ENCODE results near the gene ZNF563.
"Not testable (repeated sequence)": the region's sequence is repeated elsewhere in the genome, so short reads cannot be mapped to it uniquely, and the experiment has no call there.

ZNF563 gene

DNA sequence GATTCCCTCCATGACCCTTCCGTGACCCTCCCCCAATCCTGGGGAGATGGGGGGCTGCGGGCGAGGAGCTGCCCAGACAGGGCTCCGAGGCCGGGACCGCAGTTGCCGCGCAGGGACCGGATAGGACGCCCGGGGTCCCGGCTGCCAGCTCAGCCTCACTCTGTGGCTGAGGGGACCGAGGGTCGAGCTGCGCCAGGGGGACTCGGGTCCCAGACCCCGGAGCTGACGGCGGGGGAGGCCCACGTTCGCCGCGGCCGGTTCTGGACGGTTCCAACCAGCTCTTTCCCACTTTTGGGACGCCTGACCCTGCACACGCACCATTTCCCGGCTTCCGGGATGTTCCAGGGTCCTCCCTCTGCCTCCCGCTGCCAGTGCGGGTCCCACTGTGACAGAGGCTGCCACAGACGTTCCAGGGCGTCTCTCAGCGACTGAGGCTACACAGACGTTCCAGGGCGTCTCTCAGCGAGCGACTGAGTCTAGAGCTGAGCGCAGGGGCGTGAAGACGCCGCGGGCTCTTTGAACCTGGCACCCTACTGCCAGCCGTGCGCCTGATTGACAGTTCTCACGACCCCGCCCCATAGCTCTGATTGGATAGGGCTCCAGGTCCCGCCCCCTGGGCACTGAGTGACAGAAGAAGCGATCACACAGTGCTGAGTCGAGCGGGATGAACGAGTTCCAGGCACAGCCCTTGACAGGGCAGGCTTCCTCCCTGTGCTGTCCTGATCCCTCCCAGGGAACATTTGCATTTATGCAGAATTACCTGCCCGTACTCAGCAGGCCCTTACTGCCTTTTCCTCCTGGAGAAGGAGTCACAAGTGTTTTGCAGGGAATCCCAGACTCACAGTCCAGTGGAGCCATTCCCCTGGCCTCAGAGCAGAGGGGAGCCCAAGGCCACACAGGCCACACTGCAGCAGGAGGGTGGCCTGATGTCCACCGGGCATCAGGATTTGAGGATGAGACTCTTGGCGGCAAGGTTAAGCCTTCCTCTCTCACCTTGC, at the start of gene ZNF563:
ZNF563 (minus strand) TSS at position 472 of the 998 bp plus-strand sequence; CDS start at position 321, 151 bp downstream.
- peak within 1 kb of the TSS; percentile 91 for H3K27ac ChIP-seq (ENCODE audit: low read depth, low read length)
- peak within 1 kb of the TSS; percentile 95 for H3K4me3 ChIP-seq (ENCODE audit: low read length)
- no peaks in the 10 kb centered on the region for H3K36me3 ChIP-seq (ENCODE audit: control insufficient read depth, insufficient read depth, low read length)
- H3K27me3 ChIP-seq (ENCODE audit: control insufficient read depth, insufficient read depth, low read length), result no peaks in the 10 kb centered on the region
- peak within 1 kb of the TSS; percentile 84 for H3K9ac ChIP-seq (ENCODE audit: low read length)
- H3K4me1 ChIP-seq (ENCODE audit: control insufficient read depth, insufficient read depth, low read length), result peaks cover 6% of the 10 kb centered on the region

DNA sequence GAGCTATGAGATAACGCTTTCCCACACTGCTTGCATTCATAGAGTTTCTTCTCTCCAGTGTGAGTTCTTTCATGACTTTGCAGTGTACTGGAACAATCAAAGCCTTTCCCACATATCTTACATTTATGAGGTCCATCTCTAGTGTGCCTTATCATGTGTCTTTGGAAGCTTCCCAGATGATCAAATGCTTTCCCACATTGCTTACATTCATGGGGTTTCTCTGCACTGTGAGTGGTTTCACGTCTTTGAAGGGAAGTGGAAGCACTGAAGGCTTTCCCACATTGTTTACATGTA, 47.0 kb upstream of the ZNF563 start:
- Histone ChIP-seq H3K4me1 (ENCODE audit: control insufficient read depth, insufficient read depth, low read length) (no peaks in the 10 kb centered on the region), H3K36me3 (ENCODE audit: control insufficient read depth, insufficient read depth, low read length) (peaks cover 9% of the 10 kb centered on the region), H3K27me3 (ENCODE audit: control insufficient read depth, insufficient read depth, low read length) (no peaks in the 10 kb centered on the region)

DNA sequence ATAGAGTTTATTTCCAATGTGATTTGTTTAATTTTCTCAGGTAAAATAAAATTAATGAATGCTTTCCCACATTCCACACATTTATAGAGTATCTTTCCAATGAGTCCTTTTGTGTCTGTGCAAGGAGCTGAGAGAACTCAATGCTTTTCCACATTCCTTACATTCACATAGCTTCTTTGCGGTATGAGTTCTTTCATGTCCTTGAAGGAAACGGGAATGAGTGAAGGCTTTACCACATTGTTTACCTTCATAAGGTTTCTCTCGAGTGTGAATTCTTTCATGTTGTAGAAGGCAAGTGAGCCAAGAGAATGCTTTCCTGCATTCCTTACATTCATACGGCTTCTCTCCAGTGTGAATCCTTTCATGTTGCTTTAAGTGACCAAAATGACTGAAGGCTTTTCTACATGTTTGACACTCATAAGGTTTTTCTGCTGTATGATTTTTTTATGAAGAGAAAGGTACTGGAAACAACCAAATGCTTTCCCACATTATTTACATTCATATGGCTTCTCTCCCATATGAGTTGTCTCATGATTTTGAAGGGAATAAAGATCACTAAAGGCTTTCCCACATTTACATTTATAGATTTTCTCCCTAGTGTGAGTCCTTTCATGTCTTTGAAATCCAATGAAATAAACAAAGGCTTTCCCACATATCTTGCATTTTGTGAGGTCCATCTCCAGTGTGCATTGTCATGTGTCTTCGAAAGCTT, 46.5 kb upstream of the ZNF563 start:
- peaks cover 9% of the 10 kb centered on the region for H3K36me3 ChIP-seq (ENCODE audit: control insufficient read depth, insufficient read depth, low read length)
- no peaks in the 10 kb centered on the region for H3K4me1 ChIP-seq (ENCODE audit: control insufficient read depth, insufficient read depth, low read length)
- no peak overlapping the region for H3K4me3 ChIP-seq (ENCODE audit: low read length)
- no peak overlapping the region for H3K9ac ChIP-seq (ENCODE audit: low read length)
- H3K27me3 ChIP-seq (ENCODE audit: control insufficient read depth, insufficient read depth, low read length), result no peaks in the 10 kb centered on the region
- H3K27ac ChIP-seq (ENCODE audit: low read depth, low read length), result no peak overlapping the region

More for the DNA sequence above, 47.0 kb upstream of the ZNF563 start:
- no peak overlapping the region for H3K9ac ChIP-seq (ENCODE audit: low read length)
- no peak overlapping the region for H3K4me3 ChIP-seq (ENCODE audit: low read length)
- H3K27ac ChIP-seq (ENCODE audit: low read depth, low read length), result no peak overlapping the region

DNA sequence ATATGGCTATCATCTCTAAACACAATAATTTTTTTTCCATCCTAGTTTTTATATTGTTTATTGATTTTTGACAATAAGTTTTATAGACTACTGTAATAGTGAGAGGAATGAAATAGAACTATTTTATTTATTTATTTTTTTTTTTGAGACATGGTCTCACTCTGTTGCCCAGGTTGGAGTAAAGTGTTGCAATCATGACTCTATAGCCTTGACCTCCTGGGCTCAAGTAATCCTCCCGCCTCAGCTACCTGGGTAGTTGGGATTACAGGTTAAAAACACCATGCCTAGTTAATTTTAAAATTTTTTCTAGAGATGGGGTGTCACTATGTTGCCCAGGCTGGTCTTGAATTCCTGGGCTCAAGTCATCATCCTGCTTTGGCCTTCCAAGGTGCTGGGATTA, 40.6 kb upstream of the ZNF563 start:
- H3K4me1 ChIP-seq (ENCODE audit: control insufficient read depth, insufficient read depth, low read length), result no peaks in the 10 kb centered on the region
- H3K36me3 ChIP-seq (ENCODE audit: control insufficient read depth, insufficient read depth, low read length), result no peaks in the 10 kb centered on the region
- H3K9ac ChIP-seq (ENCODE audit: low read length), result no peak overlapping the region
- no peak overlapping the region for H3K27ac ChIP-seq (ENCODE audit: low read depth, low read length)
- H3K27me3 ChIP-seq (ENCODE audit: control insufficient read depth, insufficient read depth, low read length), result no peaks in the 10 kb centered on the region
- no peak overlapping the region for H3K4me3 ChIP-seq (ENCODE audit: low read length)

GRCh38 chr19:12365236-12366162, 32.1 kb upstream of the ZNF563 start, which contains the start of gene ZNF442:
TSS of gene ZNF442 (minus strand) at chr19:12365683. CDS start at chr19:12363631, 2,052 bp downstream.
- Histone ChIP-seq H3K4me3 (ENCODE audit: low read length) (peak within 1 kb of the TSS; percentile 66), H3K9ac (ENCODE audit: low read length) (peak within 1 kb of the TSS; percentile 77), H3K36me3 (ENCODE audit: control insufficient read depth, insufficient read depth, low read length) (no peaks in the 10 kb centered on the region), H3K4me1 (ENCODE audit: control insufficient read depth, insufficient read depth, low read length) (peaks cover 4% of the 10 kb centered on the region), H3K27me3 (ENCODE audit: control insufficient read depth, insufficient read depth, low read length) (no peaks in the 10 kb centered on the region), H3K27ac (ENCODE audit: low read depth, low read length) (peak within 1 kb of the TSS; percentile 91)

DNA sequence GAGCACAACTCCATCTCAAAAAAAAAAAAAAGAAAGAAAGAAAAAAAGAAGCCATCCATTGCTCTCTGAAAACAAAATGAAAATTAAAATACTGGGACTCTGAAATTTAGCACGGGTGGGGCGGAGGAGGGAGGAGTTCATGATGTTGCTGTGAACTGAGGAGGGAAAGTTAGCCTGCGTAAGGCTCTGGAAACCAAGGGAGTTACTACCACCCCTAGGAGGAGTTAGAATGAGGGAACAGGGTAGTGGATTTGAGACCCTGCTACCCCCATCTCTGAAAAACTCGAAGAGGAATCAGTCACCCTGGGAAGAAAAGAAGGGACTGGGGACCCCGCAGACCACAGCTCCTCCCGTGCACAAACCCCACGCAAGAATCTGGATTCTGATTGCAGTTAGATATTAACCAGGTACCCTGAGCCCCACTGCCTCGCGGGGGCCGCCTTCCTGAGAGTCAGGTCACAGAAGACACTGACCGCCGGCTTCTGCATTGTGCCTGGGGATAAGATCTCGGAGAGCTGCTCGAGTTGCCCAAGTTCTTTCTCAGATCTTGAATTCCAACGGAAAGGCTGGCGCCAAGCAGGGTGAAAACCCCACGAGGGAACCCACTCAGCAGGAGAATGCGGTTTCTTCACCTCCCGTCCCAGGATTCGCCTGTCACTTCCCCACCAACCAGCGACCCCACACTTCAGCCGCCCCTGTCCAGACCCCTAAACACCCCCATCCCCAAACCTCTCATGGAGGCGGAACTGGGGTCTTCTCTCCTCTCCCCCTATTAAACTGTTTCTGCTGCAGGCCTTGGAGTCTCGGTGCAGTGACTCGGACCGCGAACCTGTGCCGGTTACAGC, 31.2 kb upstream of the ZNF563 start:
- H3K36me3 ChIP-seq (ENCODE audit: control insufficient read depth, insufficient read depth, low read length), result no peaks in the 10 kb centered on the region
- peak overlapping the region; percentile 91 for H3K27ac ChIP-seq (ENCODE audit: low read depth, low read length)
- peak overlapping the region; percentile 77 for H3K9ac ChIP-seq (ENCODE audit: low read length)
- peak overlapping the region; percentile 66 for H3K4me3 ChIP-seq (ENCODE audit: low read length)
- H3K4me1 ChIP-seq (ENCODE audit: control insufficient read depth, insufficient read depth, low read length), result peaks cover 4% of the 10 kb centered on the region
- H3K27me3 ChIP-seq (ENCODE audit: control insufficient read depth, insufficient read depth, low read length), result no peaks in the 10 kb centered on the region

GRCh38 chr19:12362236-12362635, 28.8 kb upstream of the ZNF563 start:
- not testable (repeated sequence) for H3K4me3 ChIP-seq (ENCODE audit: low read length); H3K4me1 ChIP-seq (ENCODE audit: control insufficient read depth, insufficient read depth, low read length); H3K36me3 ChIP-seq (ENCODE audit: control insufficient read depth, insufficient read depth, low read length); H3K9ac ChIP-seq (ENCODE audit: low read length); H3K27ac ChIP-seq (ENCODE audit: low read depth, low read length); H3K27me3 ChIP-seq (ENCODE audit: control insufficient read depth, insufficient read depth, low read length)

DNA sequence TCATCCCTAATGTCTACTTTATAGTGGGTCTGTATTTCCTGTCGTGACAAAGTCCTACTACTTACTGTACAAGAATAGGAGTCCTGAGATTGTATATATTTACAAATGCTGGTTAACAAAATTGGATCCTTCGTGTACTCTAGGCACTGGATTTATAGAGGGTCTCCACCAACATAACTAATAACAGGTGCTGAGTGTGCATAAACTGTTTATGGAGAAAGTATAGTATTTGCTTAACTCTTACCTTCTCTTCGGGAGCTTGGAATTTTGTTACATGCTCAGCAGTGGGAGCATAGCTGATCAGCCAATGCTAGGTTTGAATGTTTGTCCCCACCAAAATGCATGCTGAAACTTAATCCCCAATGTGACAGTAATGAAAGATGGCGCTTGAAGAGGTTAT, 19.9 kb upstream of the ZNF563 start:
- Histone ChIP-seq H3K27ac (ENCODE audit: low read depth, low read length) (no peak overlapping the region), H3K4me1 (ENCODE audit: control insufficient read depth, insufficient read depth, low read length) (no peaks in the 10 kb centered on the region), H3K4me3 (ENCODE audit: low read length) (no peak overlapping the region), H3K9ac (ENCODE audit: low read length) (no peak overlapping the region), H3K27me3 (ENCODE audit: control insufficient read depth, insufficient read depth, low read length) (no peaks in the 10 kb centered on the region), H3K36me3 (ENCODE audit: control insufficient read depth, insufficient read depth, low read length) (peaks cover 9% of the 10 kb centered on the region)

DNA sequence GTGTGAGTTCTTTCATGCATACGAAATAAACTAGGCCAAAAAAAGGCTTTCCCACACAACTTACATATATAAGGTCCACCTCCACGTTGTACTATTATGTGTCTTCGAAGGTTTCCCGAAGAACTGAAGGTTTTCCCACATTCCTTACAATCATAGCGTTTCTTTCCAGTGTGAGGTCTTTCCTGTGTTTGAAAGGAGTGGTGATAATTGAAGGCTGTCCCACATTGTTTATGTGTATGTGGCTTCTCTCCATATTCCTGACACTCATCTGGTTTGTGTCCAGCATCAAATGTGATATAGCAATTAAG, 17.4 kb upstream of the ZNF563 start:
- Histone ChIP-seq H3K4me1 (ENCODE audit: control insufficient read depth, insufficient read depth, low read length) (no peaks in the 10 kb centered on the region), H3K4me3 (ENCODE audit: low read length) (no peak overlapping the region), H3K9ac (ENCODE audit: low read length) (no peak overlapping the region), H3K27ac (ENCODE audit: low read depth, low read length) (no peak overlapping the region), H3K36me3 (ENCODE audit: control insufficient read depth, insufficient read depth, low read length) (peaks cover 9% of the 10 kb centered on the region), H3K27me3 (ENCODE audit: control insufficient read depth, insufficient read depth, low read length) (no peaks in the 10 kb centered on the region)

DNA sequence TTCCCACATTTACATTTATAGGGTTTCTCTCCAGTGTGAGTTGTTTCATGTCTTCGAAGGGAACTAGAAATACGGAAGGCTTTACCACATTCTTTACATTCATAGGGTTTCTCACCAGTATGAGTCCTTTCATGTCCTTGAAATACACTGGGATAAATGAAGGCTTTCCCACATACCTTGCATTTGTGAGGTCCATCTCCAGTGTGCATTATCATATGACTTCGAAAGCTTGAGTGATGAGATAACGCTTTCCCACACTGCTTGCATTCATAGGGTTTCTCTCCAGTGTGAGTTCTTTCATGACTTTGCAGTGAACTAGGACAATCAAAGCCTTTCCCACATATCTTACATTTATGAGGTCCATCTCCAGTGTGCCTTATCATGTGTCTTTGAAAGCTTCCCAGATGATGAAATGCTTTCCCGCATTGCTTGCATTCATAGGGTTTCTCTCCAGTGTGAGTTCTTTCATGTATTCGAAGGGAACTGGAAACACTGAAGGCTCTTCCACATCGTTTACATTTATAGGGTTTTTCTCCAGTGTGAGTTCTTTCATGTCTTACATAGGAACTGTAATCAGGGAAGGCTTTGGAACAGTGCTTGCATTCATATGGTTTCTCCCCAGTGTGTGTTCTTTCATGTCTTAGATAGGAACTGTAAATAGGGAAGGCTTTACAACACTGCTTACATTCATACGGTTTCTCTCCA, 16.9 kb upstream of the ZNF563 start:
- Histone ChIP-seq H3K36me3 (ENCODE audit: control insufficient read depth, insufficient read depth, low read length) (peaks cover 9% of the 10 kb centered on the region), H3K27me3 (ENCODE audit: control insufficient read depth, insufficient read depth, low read length) (no peaks in the 10 kb centered on the region), H3K4me1 (ENCODE audit: control insufficient read depth, insufficient read depth, low read length) (no peaks in the 10 kb centered on the region), H3K9ac (ENCODE audit: low read length) (no peak overlapping the region), H3K27ac (ENCODE audit: low read depth, low read length) (no peak overlapping the region), H3K4me3 (ENCODE audit: low read length) (no peak overlapping the region)

- no peaks in the 10 kb centered on the region for H3K4me1 ChIP-seq (ENCODE audit: control insufficient read depth, insufficient read depth, low read length)
- no peak overlapping the region for H3K9ac ChIP-seq (ENCODE audit: low read length)
- peaks cover 9% of the 10 kb centered on the region for H3K36me3 ChIP-seq (ENCODE audit: control insufficient read depth, insufficient read depth, low read length)
- no peak overlapping the region for H3K4me3 ChIP-seq (ENCODE audit: low read length)
- H3K27ac ChIP-seq (ENCODE audit: low read depth, low read length), result no peak overlapping the region
- H3K27me3 ChIP-seq (ENCODE audit: control insufficient read depth, insufficient read depth, low read length), result no peaks in the 10 kb centered on the region
Measured at GRCh38 chr19:12346896-12347295, 13.5 kb upstream of the ZNF563 start.

Data from rectal smooth muscle tissue (tissue), 1 donor.